CD14-positive monocyte (primary cell): ENCODE measurements around the gene DDX39A. TPM values are rescaled to one million over a fixed set of nuclear protein-coding genes. Genes with fewer than 3 reads are reported as not detected.

Source experiments
- DNase-seq, 3 donors: peaks; one replicate each; pipeline ENCODE4 v3.0.0-alpha.2; 2011 to 2022
- H2AFZ ChIP-seq: 2 replicates; pipeline ENCODE4 v1.6.0; 2012; ENCODE audit warnings: mild to moderate bottlenecking, low read depth, low read length, inconsistent platforms; ENCODE audit not compliant: insufficient read depth, poor library complexity, severe bottlenecking
- H3K27ac ChIP-seq, 2 donors: 1 replicate in 1 of 2; 2 replicates in 1 of 2; pipeline ENCODE4 v1.5.1; 2012 to 2013; ENCODE audit warnings: low read length in 2 of 2, control low read depth in 1 of 2, inconsistent platforms in 1 of 2, low read depth in 1 of 2, mild to moderate bottlenecking in 1 of 2
- H3K27me3 ChIP-seq, 2 donors: one replicate each; pipeline versions ENCODE4 v1.6.0 to v1.6.1; 2011 to 2013; ENCODE audit warnings: low read length in 2 of 2; ENCODE audit not compliant: control insufficient read depth in 2 of 2, insufficient read depth in 2 of 2
- H3K36me3 ChIP-seq, 2 donors: replicated peaks in 1 of 2; 1 replicate in 1 of 2; 2 replicates in 1 of 2; pipeline versions ENCODE4 v1.5.1 to v1.6.1; 2012 to 2013; ENCODE audit warnings: low read length in 2 of 2, control low read depth in 1 of 2, inconsistent platforms in 1 of 2, mild to moderate bottlenecking in 1 of 2; ENCODE audit not compliant: insufficient read depth in 2 of 2, control insufficient read depth in 1 of 2
- H3K4me1 ChIP-seq, 2 donors: 1 replicate in 1 of 2; 2 replicates in 1 of 2; pipeline versions ENCODE4 v1.5.1 to v1.6.1; 2012 to 2013; ENCODE audit warnings: low read length in 2 of 2, control low read depth in 1 of 2, inconsistent platforms in 1 of 2, mild to moderate bottlenecking in 1 of 2, moderate library complexity in 1 of 2; ENCODE audit not compliant: insufficient read depth in 2 of 2, control insufficient read depth in 1 of 2
- H3K4me2 ChIP-seq: replicated peaks from 2 replicates; pipeline ENCODE3; 2012; ENCODE audit warnings: low read length, moderate library complexity, mild to moderate bottlenecking; ENCODE audit not compliant: poor library complexity, severe bottlenecking; ENCODE audit errors: extremely low read depth
- H3K4me3 ChIP-seq, 3 experiments: fragments of 200-600 bp in 1 of 3; sonication (generic) in 1 of 3; replicated peaks in 1 of 3; 1 replicate in 2 of 3; 2 replicates in 1 of 3; pipeline ENCODE4 v1.5.1; 2011 to 2013; ENCODE audit warnings: low read length in 3 of 3, mild to moderate bottlenecking in 3 of 3, control low read depth in 2 of 3, low read depth in 2 of 3, inconsistent platforms in 1 of 3, moderate library complexity in 1 of 3
- H3K79me2 ChIP-seq: 2 replicates; pipeline ENCODE4 v1.6.0; 2012; ENCODE audit warnings: mild to moderate bottlenecking, control low read depth, inconsistent platforms, low read length, moderate library complexity; ENCODE audit not compliant: insufficient read depth
- H3K9ac ChIP-seq: 2 replicates; pipeline ENCODE4 v1.6.0; 2017; ENCODE audit warnings: low read length, mild to moderate bottlenecking; ENCODE audit not compliant: insufficient read depth, poor library complexity, severe bottlenecking
- H3K9me3 ChIP-seq, 2 donors: replicated peaks in 1 of 2; 1 replicate in 1 of 2; 2 replicates in 1 of 2; pipeline versions ENCODE4 v1.5.1 to v1.6.1; 2012 to 2013; ENCODE audit warnings: low read length in 2 of 2, control low read depth in 1 of 2; ENCODE audit not compliant: control insufficient read depth in 1 of 2, insufficient read depth in 1 of 2
- H4K20me1 ChIP-seq: 2 replicates; pipeline ENCODE4 v1.6.0; 2012; ENCODE audit warnings: mild to moderate bottlenecking, low read length, control low read depth, moderate library complexity; ENCODE audit not compliant: insufficient read depth
- H3K27ac Mint-ChIP-seq, 7 donors: one replicate each; pipeline ENCODE4 v1.8.0; 2020; ENCODE audit warnings: mild to moderate bottlenecking in 7 of 7, mixed read lengths in 7 of 7, moderate library complexity in 6 of 7, inconsistent platforms in 2 of 7
- H3K27me3 Mint-ChIP-seq, 3 donors: one replicate each; pipeline ENCODE4 v1.8.0; 2021 to 2022; ENCODE audit warnings: low read depth in 3 of 3, mild to moderate bottlenecking in 3 of 3, mixed read lengths in 3 of 3, moderate library complexity in 3 of 3, inconsistent platforms in 1 of 3
- H3K36me3 Mint-ChIP-seq, 2 donors: one replicate each; pipeline ENCODE4 v1.8.0; 2020; ENCODE audit warnings: mixed read lengths in 2 of 2, inconsistent platforms in 1 of 2, mild to moderate bottlenecking in 1 of 2
- H3K4me1 Mint-ChIP-seq: one replicate; pipeline ENCODE4 v1.8.0; 2020; ENCODE audit warnings: mild to moderate bottlenecking, mixed read lengths
- H3K4me3 Mint-ChIP-seq, 2 donors: one replicate each; pipeline ENCODE4 v1.8.0; 2020; ENCODE audit warnings: mild to moderate bottlenecking in 2 of 2, mixed read lengths in 2 of 2, moderate library complexity in 1 of 2
- H3K9me3 Mint-ChIP-seq, 7 donors: one replicate each; pipeline ENCODE4 v1.8.0; 2020 to 2022; ENCODE audit warnings: mixed read lengths in 7 of 7, mild to moderate bottlenecking in 6 of 7, moderate library complexity in 6 of 7, inconsistent platforms in 2 of 7
- WGBS: methylation state at CpG from one replicate; pipeline ENCODE4 v1.1.5; 2013; ENCODE audit warnings: missing lambda C conversion rate; ENCODE audit not compliant: insufficient coverage; 5-methylcytosine and 5-hydroxymethylcytosine counted together
- intact Hi-C, 2 donors: fragments of 100-400 bp; cut with micrococcal nuclease; formaldehyde crosslinking; loops; one replicate each; pipeline versions ENCODE4 v1.15.0 to v1.15.1; 2023
- polyA plus RNA-seq, 3 donors: library from polyadenylated mRNA; depleted of rRNA in 1 of 3; unstranded in 2 of 3; stranded (reverse) in 1 of 3; fragments of 300-500 nt in 2 of 3; fragments of >200 nt in 1 of 3; fragmentation: Illumina TruSeq in 2 of 3; gene quantifications; 1 replicate in 2 of 3; 2 replicates in 1 of 3; pipeline ENCODE4 v1.2.3, GENCODE V29; 2012 to 2021
- TF ChIP-seq, protein P1 (sequence below): fragments of 200-600 bp; IDR thresholded peaks from one replicate; pipeline ENCODE4 v1.8.0; 2022; ENCODE audit warnings: antibody characterized with exemption, mild to moderate bottlenecking

Gene DDX39A
- polyA plus RNA-seq, 3 donors = 78.7 to 187 (median 83.5) TPM

DNA sequence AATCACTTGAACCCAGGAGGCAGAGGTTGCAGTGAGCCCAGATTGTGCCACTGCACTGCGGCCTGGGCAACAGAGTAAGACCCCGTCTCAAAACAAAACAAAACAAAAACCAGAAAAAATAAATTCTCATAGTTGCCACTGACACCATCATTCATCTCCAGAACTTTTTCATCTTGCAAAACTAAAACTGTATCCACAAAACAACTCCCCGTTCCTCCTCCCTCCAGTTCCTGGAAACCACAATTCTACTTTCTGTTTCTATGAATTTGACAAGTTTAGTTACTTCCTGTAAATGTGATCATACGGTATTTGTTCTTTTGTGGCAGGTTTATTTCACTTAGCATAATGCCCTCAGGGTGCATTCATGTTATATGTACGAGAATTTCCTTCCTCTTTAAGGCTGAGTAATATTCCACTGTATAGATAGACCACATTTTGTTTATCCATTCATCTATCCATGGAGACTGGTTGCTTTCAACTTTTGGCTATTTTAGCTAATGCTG is 51.1 kb downstream of the DDX39A start:
- Mint-ChIP-seq H3K36me3 (peaks cover 0 to 2% of the 10 kb centered on the region in 2 donors), H3K27me3 (peaks cover 0 to 6% (median 0%) of the 10 kb centered on the region in 3 donors), H3K9me3 (peaks cover 0 to 2% (median 0%) of the 10 kb centered on the region in 7 donors), H3K4me3 (peak overlapping the region; percentile 10 to 46), H3K27ac (peak overlapping the region; percentile 94 to 99 (median 95)), H3K4me1 (peaks cover 77% of the 10 kb centered on the region)
- no peak overlapping the region for H2AFZ ChIP-seq
- 10% methylated on average over 2 of the region's 5 CpGs for WGBS
- no peaks in the 10 kb centered on the region for H4K20me1 ChIP-seq
- peak overlapping the region in 1 of 3 experiments; percentile 55 for H3K4me3 ChIP-seq
- peak overlapping the region; percentile 23 for H3K4me2 ChIP-seq
- no peaks in the 10 kb centered on the region for H3K27me3 ChIP-seq
- peak overlapping the region; percentile 82 to 97 for H3K27ac ChIP-seq
- H3K79me2 ChIP-seq = no peaks in the 10 kb centered on the region
- TF ChIP-seq, protein P1, sequence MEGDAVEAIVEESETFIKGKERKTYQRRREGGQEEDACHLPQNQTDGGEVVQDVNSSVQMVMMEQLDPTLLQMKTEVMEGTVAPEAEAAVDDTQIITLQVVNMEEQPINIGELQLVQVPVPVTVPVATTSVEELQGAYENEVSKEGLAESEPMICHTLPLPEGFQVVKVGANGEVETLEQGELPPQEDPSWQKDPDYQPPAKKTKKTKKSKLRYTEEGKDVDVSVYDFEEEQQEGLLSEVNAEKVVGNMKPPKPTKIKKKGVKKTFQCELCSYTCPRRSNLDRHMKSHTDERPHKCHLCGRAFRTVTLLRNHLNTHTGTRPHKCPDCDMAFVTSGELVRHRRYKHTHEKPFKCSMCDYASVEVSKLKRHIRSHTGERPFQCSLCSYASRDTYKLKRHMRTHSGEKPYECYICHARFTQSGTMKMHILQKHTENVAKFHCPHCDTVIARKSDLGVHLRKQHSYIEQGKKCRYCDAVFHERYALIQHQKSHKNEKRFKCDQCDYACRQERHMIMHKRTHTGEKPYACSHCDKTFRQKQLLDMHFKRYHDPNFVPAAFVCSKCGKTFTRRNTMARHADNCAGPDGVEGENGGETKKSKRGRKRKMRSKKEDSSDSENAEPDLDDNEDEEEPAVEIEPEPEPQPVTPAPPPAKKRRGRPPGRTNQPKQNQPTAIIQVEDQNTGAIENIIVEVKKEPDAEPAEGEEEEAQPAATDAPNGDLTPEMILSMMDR = no peak
- H3K36me3 ChIP-seq = no peaks in the 10 kb centered on the region
- DNase-seq = peak; percentile 76 to 86 (median 82)
- no peaks in the 10 kb centered on the region for H3K9me3 ChIP-seq
- peaks cover 83% of the 10 kb centered on the region in 2 donors for H3K4me1 ChIP-seq
- H3K9ac ChIP-seq = peak overlapping the region; percentile 37
- intact Hi-C loops = no loop called here

DNA sequence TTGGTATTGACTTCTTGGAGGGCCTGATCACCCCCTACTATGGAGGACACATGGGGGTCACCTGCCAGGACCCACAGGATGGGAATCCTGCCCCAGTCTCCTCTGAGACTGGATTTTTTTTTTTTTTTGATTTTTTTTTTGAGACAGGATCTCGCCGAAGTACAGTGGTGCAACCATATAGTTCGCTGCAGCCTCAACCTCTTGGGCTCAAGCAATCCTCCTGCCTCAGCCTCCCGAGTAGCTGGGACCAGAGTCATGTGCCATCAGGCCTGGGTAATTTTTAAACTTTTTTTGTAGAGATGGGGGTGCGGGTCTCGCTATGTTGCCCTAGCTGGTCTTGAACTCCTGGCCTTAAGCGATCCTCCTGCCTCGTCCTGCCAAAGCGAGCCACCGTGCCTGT is 52.1 kb downstream of the DDX39A start:
- WGBS = 100% methylated on average over 5 of the region's 10 CpGs
- Histone ChIP-seq H3K27me3 (no peaks in the 10 kb centered on the region), H3K9me3 (no peaks in the 10 kb centered on the region), H3K4me3 (peak overlapping the region in 1 of 3 experiments; percentile 55), H3K79me2 (no peaks in the 10 kb centered on the region), H3K36me3 (no peaks in the 10 kb centered on the region), H3K4me2 (peak overlapping the region; percentile 62), H3K4me1 (peaks cover 82 to 83% of the 10 kb centered on the region in 2 donors), H2AFZ (no peak overlapping the region), H3K27ac (peak overlapping the region; percentile 80 to 97), H4K20me1 (no peaks in the 10 kb centered on the region), H3K9ac (no peak overlapping the region)
- Mint-ChIP-seq H3K36me3 (peaks cover 0 to 2% of the 10 kb centered on the region in 2 donors), H3K4me1 (peaks cover 78% of the 10 kb centered on the region), H3K27ac (peak overlapping the region; percentile 91 to 98 (median 95)), H3K27me3 (peaks cover 0 to 7% (median 3%) of the 10 kb centered on the region in 3 donors), H3K9me3 (peaks cover 0 to 2% (median 0%) of the 10 kb centered on the region in 7 donors), H3K4me3 (no peak overlapping the region)
- TF ChIP-seq, protein P1 = no peak
- DNase-seq = no peak
- intact Hi-C loops = no loop called here
